ENCODE data around the gene TFDP1. TPM values are rescaled to one million over a fixed set of nuclear protein-coding genes. Genes with fewer than 3 reads are reported as not detected.

Gene TFDP1
- total RNA-seq, 1 experiment from 2014 or later, result 31.4 TPM

GRCh38 chr13:113555141-113555540 is 29.4 kb upstream of the TFDP1 start:
- Mint-ChIP-seq H3K27ac (ENCODE audit: unreplicated experiment) (no peak overlapping the region), H3K4me1 (ENCODE audit: low read depth, unreplicated experiment) (no peaks in the 10 kb centered on the region), H3K4me3 (ENCODE audit: low read depth, unreplicated experiment) (no peak overlapping the region), H3K36me3 (ENCODE audit: insufficient read depth, unreplicated experiment) (peaks cover 16% of the 10 kb centered on the region), H3K27me3 (ENCODE audit: unreplicated experiment) (no peaks in the 10 kb centered on the region), H3K9me3 (ENCODE audit: low read depth, unreplicated experiment) (no peaks in the 10 kb centered on the region)
- intact Hi-C loops (cut with micrococcal nuclease; ENCODE audit: unreplicated experiment), result no loop called here
- no TSS peak for BruUV-seq (replicated peaks)
- DNase-seq, result no peak
- CTCF ChIA-PET, result no interaction called here
- no peak for TF ChIP-seq CTCF (IDR thresholded peaks at IDR 0.05; ENCODE audit: unreplicated experiment)

GRCh38 chr13:113557013-113557412 is 27.5 kb upstream of the TFDP1 start:
- no peak for DNase-seq
- TF ChIP-seq CTCF (IDR thresholded peaks at IDR 0.05; ENCODE audit: unreplicated experiment), result no peak
- CTCF ChIA-PET, result no interaction called here
- peaks cover 10% of the 10 kb centered on the region for H3K36me3 Mint-ChIP-seq (ENCODE audit: insufficient read depth, unreplicated experiment)
- no peak overlapping the region for H3K4me3 Mint-ChIP-seq (ENCODE audit: low read depth, unreplicated experiment)
- intact Hi-C loops (cut with micrococcal nuclease; ENCODE audit: unreplicated experiment), result no loop called here
- no TSS peak for BruUV-seq (replicated peaks)
- H3K4me1 Mint-ChIP-seq (ENCODE audit: low read depth, unreplicated experiment), result no peaks in the 10 kb centered on the region
- H3K27ac Mint-ChIP-seq (ENCODE audit: unreplicated experiment), result peak overlapping the region; percentile 33
- H3K27me3 Mint-ChIP-seq (ENCODE audit: unreplicated experiment), result no peaks in the 10 kb centered on the region
- H3K9me3 Mint-ChIP-seq (ENCODE audit: low read depth, unreplicated experiment), result no peaks in the 10 kb centered on the region

GRCh38 chr13:113558461-113558860 is 26.1 kb upstream of the TFDP1 start:
- intact Hi-C loops (cut with micrococcal nuclease; ENCODE audit: unreplicated experiment), result no loop called here
- no peak for DNase-seq

GRCh38 chr13:113559061-113559460 is 25.5 kb upstream of the TFDP1 start:
- DNase-seq, result no peak
- Mint-ChIP-seq H3K36me3 (ENCODE audit: insufficient read depth, unreplicated experiment) (no peaks in the 10 kb centered on the region), H3K27me3 (ENCODE audit: unreplicated experiment) (peaks cover 7% of the 10 kb centered on the region), H3K9me3 (ENCODE audit: low read depth, unreplicated experiment) (no peaks in the 10 kb centered on the region), H3K27ac (ENCODE audit: unreplicated experiment) (no peak overlapping the region), H3K4me3 (ENCODE audit: low read depth, unreplicated experiment) (no peak overlapping the region), H3K4me1 (ENCODE audit: low read depth, unreplicated experiment) (no peaks in the 10 kb centered on the region)
- CTCF ChIA-PET, result no interaction called here
- no TSS peak for BruUV-seq (replicated peaks)
- TF ChIP-seq CTCF (IDR thresholded peaks at IDR 0.05; ENCODE audit: unreplicated experiment), result no peak
- intact Hi-C loops (cut with micrococcal nuclease; ENCODE audit: unreplicated experiment), result no loop called here

More at GRCh38 chr13:113558461-113558860, 26.1 kb upstream of the TFDP1 start:
- Mint-ChIP-seq H3K27me3 (ENCODE audit: unreplicated experiment) (peaks cover under 1% of the 10 kb centered on the region), H3K9me3 (ENCODE audit: low read depth, unreplicated experiment) (no peaks in the 10 kb centered on the region), H3K27ac (ENCODE audit: unreplicated experiment) (no peak overlapping the region), H3K4me1 (ENCODE audit: low read depth, unreplicated experiment) (no peaks in the 10 kb centered on the region), H3K36me3 (ENCODE audit: insufficient read depth, unreplicated experiment) (peaks cover 2% of the 10 kb centered on the region), H3K4me3 (ENCODE audit: low read depth, unreplicated experiment) (no peak overlapping the region)
- CTCF ChIA-PET, result no interaction called here
- no TSS peak for BruUV-seq (replicated peaks)
- no peak for TF ChIP-seq CTCF (IDR thresholded peaks at IDR 0.05; ENCODE audit: unreplicated experiment)

Measured in Calu3 (cell line).